Measurements from ENCODE around the gene DPP4.
A peak's percentile ranks its signal among the peaks of the same experiment; 100 is the strongest.

The DPP4 gene

DNA sequence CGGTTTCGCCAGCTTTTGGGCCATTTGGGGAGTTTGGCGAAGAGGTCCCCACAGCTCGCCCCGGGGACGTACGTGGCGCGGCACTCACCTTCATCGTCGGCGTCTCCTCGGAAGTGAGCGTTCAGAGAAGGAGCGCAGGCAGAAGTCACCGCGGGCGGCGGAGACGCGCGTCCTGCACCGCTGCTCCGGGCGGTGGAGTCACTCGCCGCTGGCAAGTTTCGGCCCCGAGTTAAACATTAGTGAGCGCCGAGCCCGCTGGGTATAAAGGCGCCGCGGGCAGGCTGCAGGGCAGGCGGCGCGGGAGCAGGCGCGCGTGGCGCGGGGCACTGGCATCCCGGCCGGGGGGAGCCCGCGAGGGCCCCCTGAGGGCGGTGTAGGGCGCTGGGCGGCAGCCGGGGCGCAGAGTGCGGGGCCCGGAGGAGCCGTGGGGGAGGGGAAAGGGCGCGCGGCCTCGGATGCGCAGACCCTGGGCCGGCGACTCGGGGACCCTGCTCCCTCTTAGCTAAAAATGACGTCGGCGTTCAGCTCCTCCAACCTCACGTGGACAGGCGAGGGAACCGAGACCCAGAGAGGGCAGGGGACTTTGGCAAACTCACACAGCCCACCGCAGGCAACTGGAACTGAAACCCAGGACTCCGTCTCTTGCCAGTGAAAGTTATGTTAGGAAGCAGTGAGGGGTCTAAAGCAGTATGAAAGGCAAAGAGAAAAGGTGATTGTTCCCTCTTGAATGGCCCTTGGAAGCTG, at the start of gene DPP4:
Gene DPP4 (minus strand): TSS at position 328 of the 744 bp plus-strand sequence. CDS start 234 bp downstream, at position 94.
- Histone ChIP-seq H4K20me1 (ENCODE audit: insufficient read depth, low read length) (no peaks in the 10 kb centered on the region), H3K4me3 (ENCODE audit: low read depth in 1 of 2, low read length in 2 of 2) (peak within 1 kb of the TSS; percentile 71 to 72), H3K9me3 (ENCODE audit: insufficient read depth, low read length, severe bottlenecking) (peaks cover 16% of the 10 kb centered on the region), H3K9ac (ENCODE audit: low read depth, low read length) (peak within 1 kb of the TSS; percentile 99), H3K27me3 (ENCODE audit: insufficient read depth, low read length, poor library complexity) (no peaks in the 10 kb centered on the region), H3K79me2 (ENCODE audit: insufficient read depth, low read length) (peaks cover 65% of the 10 kb centered on the region), H3K27ac (ENCODE audit: low read length) (peak within 1 kb of the TSS; percentile 94), H3K36me3 (ENCODE audit: insufficient read depth, low read length) (peaks cover 44% of the 10 kb centered on the region), H3K4me2 (ENCODE audit: insufficient read depth, low read length) (peak within 1 kb of the TSS; percentile 70), H2AFZ (ENCODE audit: low read depth, low read length) (peak within 1 kb of the TSS; percentile 80), H3K4me1 (ENCODE audit: insufficient read depth, low read length) (peaks cover 58% of the 10 kb centered on the region)
- TF ChIP-seq, protein P1, sequence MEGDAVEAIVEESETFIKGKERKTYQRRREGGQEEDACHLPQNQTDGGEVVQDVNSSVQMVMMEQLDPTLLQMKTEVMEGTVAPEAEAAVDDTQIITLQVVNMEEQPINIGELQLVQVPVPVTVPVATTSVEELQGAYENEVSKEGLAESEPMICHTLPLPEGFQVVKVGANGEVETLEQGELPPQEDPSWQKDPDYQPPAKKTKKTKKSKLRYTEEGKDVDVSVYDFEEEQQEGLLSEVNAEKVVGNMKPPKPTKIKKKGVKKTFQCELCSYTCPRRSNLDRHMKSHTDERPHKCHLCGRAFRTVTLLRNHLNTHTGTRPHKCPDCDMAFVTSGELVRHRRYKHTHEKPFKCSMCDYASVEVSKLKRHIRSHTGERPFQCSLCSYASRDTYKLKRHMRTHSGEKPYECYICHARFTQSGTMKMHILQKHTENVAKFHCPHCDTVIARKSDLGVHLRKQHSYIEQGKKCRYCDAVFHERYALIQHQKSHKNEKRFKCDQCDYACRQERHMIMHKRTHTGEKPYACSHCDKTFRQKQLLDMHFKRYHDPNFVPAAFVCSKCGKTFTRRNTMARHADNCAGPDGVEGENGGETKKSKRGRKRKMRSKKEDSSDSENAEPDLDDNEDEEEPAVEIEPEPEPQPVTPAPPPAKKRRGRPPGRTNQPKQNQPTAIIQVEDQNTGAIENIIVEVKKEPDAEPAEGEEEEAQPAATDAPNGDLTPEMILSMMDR (IDR thresholded peaks at IDR 0.05; ENCODE audit: borderline replicate concordance, extremely low read depth, low read length, poor library complexity, severe bottlenecking), result peak; percentile 32
- no peak for TF ChIP-seq EZH2 (IDR thresholded peaks at IDR 0.05; ENCODE audit: borderline replicate concordance, low read depth, low read length, severe bottlenecking)
- DNase-seq (peak; percentile 62), ATAC-seq (ENCODE audit: insufficient read depth, low read depth) (peak; percentile 60)

DNA sequence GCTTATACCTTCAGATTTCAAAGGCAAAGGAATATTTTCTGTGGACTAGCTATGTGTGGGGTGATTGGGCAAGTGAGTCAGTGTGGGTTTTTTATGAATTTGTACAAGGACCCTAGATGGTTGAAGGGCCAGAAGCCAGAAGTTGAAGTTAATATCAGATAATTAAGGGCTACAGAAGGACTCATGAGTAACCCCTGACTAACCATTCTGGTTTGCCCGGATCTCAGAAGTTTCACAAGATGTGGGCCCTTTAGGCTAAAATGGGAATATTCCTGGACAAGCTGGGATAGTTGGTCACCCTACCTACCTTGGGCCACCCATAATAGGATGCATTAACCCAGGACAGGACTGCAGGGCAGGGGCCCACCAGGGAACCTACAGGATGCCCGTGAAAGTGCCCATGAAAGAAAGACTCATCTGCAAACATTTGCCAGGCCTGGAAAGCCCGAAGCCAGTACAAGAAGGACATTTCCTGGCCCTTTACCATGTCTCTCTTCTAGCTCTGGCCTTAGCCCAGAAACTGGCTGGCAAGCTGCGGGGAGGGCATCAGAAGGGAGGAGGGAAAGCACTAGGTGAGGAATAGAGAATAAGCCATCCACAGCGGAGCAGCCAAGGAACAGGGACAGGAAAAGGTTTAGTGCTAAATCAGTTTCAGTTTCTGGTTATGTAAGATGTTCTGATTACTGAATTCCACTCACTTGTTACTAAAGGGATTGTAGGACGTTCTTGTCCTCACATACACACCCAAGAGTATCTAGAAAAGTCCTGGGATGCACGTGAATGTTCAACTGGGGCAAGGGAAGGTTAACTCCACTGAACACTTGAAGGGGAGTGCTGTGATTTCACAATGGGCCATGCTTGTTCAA, 44.4 kb upstream of the DPP4 start:
- no peaks in the 10 kb centered on the region for H3K36me3 ChIP-seq (ENCODE audit: insufficient read depth, low read length)
- H3K27ac ChIP-seq (ENCODE audit: low read length), result peak overlapping the region; percentile 29; the same call in 1 of the 2 replicates
- H3K4me3 ChIP-seq (ENCODE audit: low read depth in 1 of 2, low read length in 2 of 2), result no peak overlapping the region
- H3K9ac ChIP-seq (ENCODE audit: low read depth, low read length), result no peak overlapping the region
- H3K4me1 ChIP-seq (ENCODE audit: insufficient read depth, low read length), result peaks cover 68% of the 10 kb centered on the region
- H4K20me1 ChIP-seq (ENCODE audit: insufficient read depth, low read length), result no peaks in the 10 kb centered on the region
- H3K4me2 ChIP-seq (ENCODE audit: insufficient read depth, low read length), result no peak overlapping the region
- TF ChIP-seq EZH2 (IDR thresholded peaks at IDR 0.05; ENCODE audit: borderline replicate concordance, low read depth, low read length, severe bottlenecking), result no peak
- TF ChIP-seq, protein P1 (IDR thresholded peaks at IDR 0.05; ENCODE audit: borderline replicate concordance, extremely low read depth, low read length, poor library complexity, severe bottlenecking), result no peak
- peaks cover 6% of the 10 kb centered on the region for H3K9me3 ChIP-seq (ENCODE audit: insufficient read depth, low read length, severe bottlenecking)
- ATAC-seq (ENCODE audit: insufficient read depth, low read depth), result no peak
- DNase-seq, result no peak
- no peaks in the 10 kb centered on the region for H3K79me2 ChIP-seq (ENCODE audit: insufficient read depth, low read length)
- H3K27me3 ChIP-seq (ENCODE audit: insufficient read depth, low read length, poor library complexity), result no peaks in the 10 kb centered on the region
- H2AFZ ChIP-seq (ENCODE audit: low read depth, low read length), result peak overlapping the region; percentile 22; the same call in 1 of the 2 replicates

DNA sequence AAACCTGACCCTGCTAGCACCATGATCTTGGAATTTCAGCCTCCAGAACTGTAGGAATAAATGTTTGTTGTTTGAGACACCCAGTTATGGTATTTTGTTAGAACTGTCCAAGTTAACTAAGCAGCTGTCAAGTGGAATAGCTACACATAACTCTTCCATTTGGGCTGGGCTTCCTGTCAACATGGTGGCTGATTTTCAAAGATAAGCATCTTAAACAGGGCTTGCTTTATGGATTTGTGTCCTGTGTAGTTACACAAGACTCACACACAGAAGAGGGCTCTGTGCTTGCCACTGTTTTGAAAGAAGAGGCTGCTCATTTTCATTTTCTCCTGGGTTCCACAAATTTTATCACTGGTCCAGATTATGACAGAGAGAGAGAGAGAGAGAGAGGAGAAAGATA, 42.3 kb upstream of the DPP4 start:
- no peaks in the 10 kb centered on the region for H3K27me3 ChIP-seq (ENCODE audit: insufficient read depth, low read length, poor library complexity)
- TF ChIP-seq EZH2 (IDR thresholded peaks at IDR 0.05; ENCODE audit: borderline replicate concordance, low read depth, low read length, severe bottlenecking), result no peak
- TF ChIP-seq, protein P1 (IDR thresholded peaks at IDR 0.05; ENCODE audit: borderline replicate concordance, extremely low read depth, low read length, poor library complexity, severe bottlenecking), result no peak
- H3K9me3 ChIP-seq (ENCODE audit: insufficient read depth, low read length, severe bottlenecking), result peaks cover 6% of the 10 kb centered on the region
- no peaks in the 10 kb centered on the region for H3K79me2 ChIP-seq (ENCODE audit: insufficient read depth, low read length)
- no peak overlapping the region for H3K4me2 ChIP-seq (ENCODE audit: insufficient read depth, low read length)
- DNase-seq, result no peak
- H2AFZ ChIP-seq (ENCODE audit: low read depth, low read length), result peak overlapping the region; percentile 55
- no peak overlapping the region for H3K4me3 ChIP-seq (ENCODE audit: low read depth in 1 of 2, low read length in 2 of 2)
- H4K20me1 ChIP-seq (ENCODE audit: insufficient read depth, low read length), result no peaks in the 10 kb centered on the region
- peak; percentile 30; the same call in 1 of the 3 replicates for ATAC-seq (ENCODE audit: insufficient read depth, low read depth)
- no peaks in the 10 kb centered on the region for H3K36me3 ChIP-seq (ENCODE audit: insufficient read depth, low read length)
- H3K4me1 ChIP-seq (ENCODE audit: insufficient read depth, low read length), result peaks cover 50% of the 10 kb centered on the region
- peak overlapping the region; percentile 41 for H3K27ac ChIP-seq (ENCODE audit: low read length)
- no peak overlapping the region for H3K9ac ChIP-seq (ENCODE audit: low read depth, low read length)

Measured in DND-41 (cell line).